Neural cell (in vitro differentiated cells): ENCODE measurements around the gene MPDZ. TPM values are rescaled to one million over a fixed set of nuclear protein-coding genes. Genes with fewer than 3 reads are reported as not detected.

ENCODE experiments used
- H2AFZ ChIP-seq: fragments of 200-600, 300-800 bp; sonication (generic), shearing (Covaris generic); 2 replicates; pipeline ENCODE4 v1.6.0; 2014; ENCODE audit warnings: low read depth, mild to moderate bottlenecking, antibody characterized with exemption, low read length, moderate library complexity
- H3F3A ChIP-seq: fragments of 200-600 bp; shearing (Covaris generic); 2 replicates; pipeline ENCODE4 v1.6.1; 2016; ENCODE audit warnings: mild to moderate bottlenecking, moderate library complexity, mixed read lengths, antibody characterized with exemption, low read length; ENCODE audit not compliant: insufficient read depth, poor library complexity, severe bottlenecking
- H3K27ac ChIP-seq: fragments of 200-600, 300-800 bp; sonication (generic), shearing (Covaris generic); 2 replicates; pipeline ENCODE4 v1.5.1; 2014; ENCODE audit warnings: mild to moderate bottlenecking, low read length, moderate library complexity
- H3K27me3 ChIP-seq: fragments of 300-800, 200-600 bp; sonication (generic), shearing (Covaris generic); 2 replicates; pipeline ENCODE4 v1.6.0; 2014; ENCODE audit warnings: mild to moderate bottlenecking, low read depth, low read length, moderate library complexity; ENCODE audit not compliant: insufficient read depth
- H3K36me3 ChIP-seq: fragments of 300-800, 200-600 bp; sonication (generic), shearing (Covaris generic); 2 replicates; pipeline ENCODE4 v1.5.1; 2014; ENCODE audit warnings: mild to moderate bottlenecking, antibody characterized with exemption, low read length, moderate library complexity; ENCODE audit not compliant: insufficient read depth
- H3K4me2 ChIP-seq: fragments of 300-800, 200-600 bp; sonication (generic), shearing (Covaris generic); 2 replicates; pipeline ENCODE4 v1.6.0; 2014; ENCODE audit warnings: mild to moderate bottlenecking, low read length
- H3K4me3 ChIP-seq: fragments of 300-800, 200-600 bp; sonication (generic), shearing (Covaris generic); 2 replicates; pipeline ENCODE4 v1.5.1; 2014; ENCODE audit warnings: mild to moderate bottlenecking, low read length, moderate library complexity
- H3K79me2 ChIP-seq: fragments of 200-600 bp; shearing (Covaris generic); replicated peaks from 2 replicates; pipeline ENCODE4 v1.6.0; 2014; ENCODE audit warnings: mild to moderate bottlenecking, low read length, moderate library complexity; ENCODE audit not compliant: insufficient read depth
- H3K9ac ChIP-seq: fragments of 300-800, 200-600 bp; sonication (generic), shearing (Covaris generic); 2 replicates; pipeline ENCODE4 v1.6.1; 2016; ENCODE audit warnings: mild to moderate bottlenecking, low read length, mixed read lengths
- H3K9me2 ChIP-seq: fragments of 200-600 bp; shearing (Covaris generic); 2 replicates; pipeline ENCODE4 v1.6.1; 2016; ENCODE audit warnings: mild to moderate bottlenecking, low read length, mixed read lengths; ENCODE audit not compliant: insufficient read depth
- H3K9me3 ChIP-seq: fragments of 200-600, 300-800 bp; sonication (generic), shearing (Covaris generic); 2 replicates; pipeline ENCODE4 v1.6.1; 2016; ENCODE audit warnings: mild to moderate bottlenecking, mixed run types, low read length, moderate library complexity, mixed read lengths
- H4K20me1 ChIP-seq: fragments of 200-600 bp; shearing (Covaris generic); 2 replicates; pipeline ENCODE4 v1.6.1; 2016; ENCODE audit warnings: mild to moderate bottlenecking, mixed run types; ENCODE audit not compliant: insufficient read depth
- EZH2 ChIP-seq: fragments of 200-600, 300-800 bp; shearing (Covaris generic), sonication (generic); IDR thresholded peaks from 2 replicates; pipeline ENCODE4 v1.6.1; 2014; ENCODE audit warnings: antibody characterized with exemption, low read length, borderline replicate concordance, mild to moderate bottlenecking; ENCODE audit not compliant: insufficient read depth, poor library complexity, severe bottlenecking
- MXI1 ChIP-seq: fragments of 450-650 bp; conservative IDR thresholded peaks from 2 replicates; pipeline ENCODE4 v1.6.1; 2014; ENCODE audit warnings: antibody characterized with exemption, mild to moderate bottlenecking; ENCODE audit not compliant: poor library complexity, severe bottlenecking
- POLR2AphosphoS5 ChIP-seq: IDR thresholded peaks from 2 replicates; pipeline ENCODE4 v1.6.1; 2012
- RAD21 ChIP-seq: fragments of 450-650 bp; conservative IDR thresholded peaks from 2 replicates; pipeline ENCODE4 v1.6.1; 2014; ENCODE audit warnings: antibody characterized with exemption, mild to moderate bottlenecking, moderate library complexity
- SMC3 ChIP-seq: fragments of 450-650 bp; conservative IDR thresholded peaks from 2 replicates; pipeline ENCODE4 v1.6.1; 2014; ENCODE audit warnings: antibody characterized with exemption, mild to moderate bottlenecking, moderate library complexity; ENCODE audit not compliant: poor library complexity
- TAF1 ChIP-seq: IDR thresholded peaks from 2 replicates; pipeline ENCODE4 v1.6.1; 2012; ENCODE audit warnings: low read depth
- polyA plus RNA-seq: library from polyadenylated mRNA; depleted of rRNA; stranded (reverse); fragments of >200 nt; gene quantifications from 2 replicates; pipeline ENCODE4 v1.2.3, GENCODE V29; 2014
- TF ChIP-seq, protein P1 (sequence below): fragments of 450-650 bp; IDR thresholded peaks from 2 replicates; pipeline ENCODE4 v1.5.1; 2014; ENCODE audit warnings: antibody characterized with exemption, mild to moderate bottlenecking, moderate library complexity; ENCODE audit not compliant: poor library complexity, severe bottlenecking
- TF ChIP-seq, protein P2 (sequence below): IDR thresholded peaks from 2 replicates; pipeline ENCODE4 v1.6.1; 2012; ENCODE audit warnings: borderline replicate concordance

Gene MPDZ
- polyA plus RNA-seq, 1 donor from 2014 or later = 13.1 TPM

DNA sequence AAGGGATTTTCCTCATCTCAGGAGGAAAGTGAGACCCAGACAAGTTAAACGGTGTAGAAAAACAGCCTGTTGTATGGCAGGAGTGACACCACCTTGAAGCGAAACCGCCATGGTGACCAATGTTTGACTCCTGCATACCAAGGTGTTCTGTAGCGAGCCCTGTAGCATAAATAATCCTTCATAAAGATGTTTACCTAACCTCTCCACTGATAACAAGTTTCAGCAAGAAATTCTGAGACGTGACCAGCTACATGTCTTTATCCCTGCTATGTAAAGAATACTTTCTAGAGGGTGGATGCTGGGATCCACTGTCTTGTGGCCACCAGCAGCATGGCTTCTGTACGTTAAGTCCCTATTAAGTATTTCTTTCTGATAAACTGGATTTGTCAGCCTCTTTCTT lies 148.1 kb downstream of the MPDZ start:
- Histone ChIP-seq H3K79me2 (no peaks in the 10 kb centered on the region), H3F3A (no peaks in the 10 kb centered on the region), H3K4me3 (no peak overlapping the region), H3K9me3 (no peaks in the 10 kb centered on the region), H3K9ac (no peak overlapping the region), H3K36me3 (peaks cover 3% of the 10 kb centered on the region), H3K4me2 (no peak overlapping the region), H2AFZ (no peak overlapping the region), H3K27me3 (no peaks in the 10 kb centered on the region), H4K20me1 (no peaks in the 10 kb centered on the region), H3K27ac (no peak overlapping the region), H3K9me2 (no peaks in the 10 kb centered on the region)
- TF ChIP-seq MXI1 = no peak
- TF ChIP-seq, protein P1, sequence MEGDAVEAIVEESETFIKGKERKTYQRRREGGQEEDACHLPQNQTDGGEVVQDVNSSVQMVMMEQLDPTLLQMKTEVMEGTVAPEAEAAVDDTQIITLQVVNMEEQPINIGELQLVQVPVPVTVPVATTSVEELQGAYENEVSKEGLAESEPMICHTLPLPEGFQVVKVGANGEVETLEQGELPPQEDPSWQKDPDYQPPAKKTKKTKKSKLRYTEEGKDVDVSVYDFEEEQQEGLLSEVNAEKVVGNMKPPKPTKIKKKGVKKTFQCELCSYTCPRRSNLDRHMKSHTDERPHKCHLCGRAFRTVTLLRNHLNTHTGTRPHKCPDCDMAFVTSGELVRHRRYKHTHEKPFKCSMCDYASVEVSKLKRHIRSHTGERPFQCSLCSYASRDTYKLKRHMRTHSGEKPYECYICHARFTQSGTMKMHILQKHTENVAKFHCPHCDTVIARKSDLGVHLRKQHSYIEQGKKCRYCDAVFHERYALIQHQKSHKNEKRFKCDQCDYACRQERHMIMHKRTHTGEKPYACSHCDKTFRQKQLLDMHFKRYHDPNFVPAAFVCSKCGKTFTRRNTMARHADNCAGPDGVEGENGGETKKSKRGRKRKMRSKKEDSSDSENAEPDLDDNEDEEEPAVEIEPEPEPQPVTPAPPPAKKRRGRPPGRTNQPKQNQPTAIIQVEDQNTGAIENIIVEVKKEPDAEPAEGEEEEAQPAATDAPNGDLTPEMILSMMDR = no peak

DNA sequence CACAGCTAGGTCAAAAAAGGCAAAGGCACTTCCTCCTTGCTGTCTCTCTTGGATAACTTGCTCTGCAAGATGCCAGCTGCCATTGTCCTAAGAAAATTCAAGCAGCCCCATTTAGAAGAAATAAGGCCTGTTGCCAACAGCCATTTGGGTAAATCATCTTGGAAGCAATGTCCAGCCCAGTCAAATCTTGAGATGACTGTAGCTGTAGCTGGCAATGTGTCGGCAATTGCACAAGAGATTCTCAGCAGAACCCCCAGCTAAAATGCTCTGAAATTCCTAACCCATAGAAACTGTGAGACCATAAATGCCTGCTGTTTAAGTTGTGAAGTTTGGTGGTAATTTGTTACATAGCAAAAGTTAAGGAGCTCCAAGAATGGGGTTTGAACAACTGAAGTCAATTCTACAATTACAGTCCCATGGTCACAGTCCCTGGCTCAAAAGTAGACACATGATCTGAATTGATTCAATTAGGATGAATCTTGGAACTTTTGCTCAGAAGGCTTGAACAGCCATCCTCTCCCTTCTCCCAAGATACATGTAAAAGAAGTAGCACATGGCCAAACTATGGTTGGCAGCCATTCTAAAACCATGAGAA lies 151.1 kb downstream of the MPDZ start:
- Histone ChIP-seq H3K27me3 (no peaks in the 10 kb centered on the region), H3K9me2 (no peaks in the 10 kb centered on the region), H3K4me2 (no peak overlapping the region), H3K9me3 (no peaks in the 10 kb centered on the region), H4K20me1 (no peaks in the 10 kb centered on the region), H3K36me3 (no peaks in the 10 kb centered on the region), H3K9ac (no peak overlapping the region), H3K79me2 (no peaks in the 10 kb centered on the region), H3K4me3 (no peak overlapping the region), H3F3A (no peaks in the 10 kb centered on the region), H3K27ac (no peak overlapping the region), H2AFZ (no peak overlapping the region)
- no peak for TF ChIP-seq TAF1
- TF ChIP-seq, protein P2, sequence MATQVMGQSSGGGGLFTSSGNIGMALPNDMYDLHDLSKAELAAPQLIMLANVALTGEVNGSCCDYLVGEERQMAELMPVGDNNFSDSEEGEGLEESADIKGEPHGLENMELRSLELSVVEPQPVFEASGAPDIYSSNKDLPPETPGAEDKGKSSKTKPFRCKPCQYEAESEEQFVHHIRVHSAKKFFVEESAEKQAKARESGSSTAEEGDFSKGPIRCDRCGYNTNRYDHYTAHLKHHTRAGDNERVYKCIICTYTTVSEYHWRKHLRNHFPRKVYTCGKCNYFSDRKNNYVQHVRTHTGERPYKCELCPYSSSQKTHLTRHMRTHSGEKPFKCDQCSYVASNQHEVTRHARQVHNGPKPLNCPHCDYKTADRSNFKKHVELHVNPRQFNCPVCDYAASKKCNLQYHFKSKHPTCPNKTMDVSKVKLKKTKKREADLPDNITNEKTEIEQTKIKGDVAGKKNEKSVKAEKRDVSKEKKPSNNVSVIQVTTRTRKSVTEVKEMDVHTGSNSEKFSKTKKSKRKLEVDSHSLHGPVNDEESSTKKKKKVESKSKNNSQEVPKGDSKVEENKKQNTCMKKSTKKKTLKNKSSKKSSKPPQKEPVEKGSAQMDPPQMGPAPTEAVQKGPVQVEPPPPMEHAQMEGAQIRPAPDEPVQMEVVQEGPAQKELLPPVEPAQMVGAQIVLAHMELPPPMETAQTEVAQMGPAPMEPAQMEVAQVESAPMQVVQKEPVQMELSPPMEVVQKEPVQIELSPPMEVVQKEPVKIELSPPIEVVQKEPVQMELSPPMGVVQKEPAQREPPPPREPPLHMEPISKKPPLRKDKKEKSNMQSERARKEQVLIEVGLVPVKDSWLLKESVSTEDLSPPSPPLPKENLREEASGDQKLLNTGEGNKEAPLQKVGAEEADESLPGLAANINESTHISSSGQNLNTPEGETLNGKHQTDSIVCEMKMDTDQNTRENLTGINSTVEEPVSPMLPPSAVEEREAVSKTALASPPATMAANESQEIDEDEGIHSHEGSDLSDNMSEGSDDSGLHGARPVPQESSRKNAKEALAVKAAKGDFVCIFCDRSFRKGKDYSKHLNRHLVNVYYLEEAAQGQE = no peak
- TF ChIP-seq RAD21 = no peak
- no peak for TF ChIP-seq POLR2AphosphoS5

DNA sequence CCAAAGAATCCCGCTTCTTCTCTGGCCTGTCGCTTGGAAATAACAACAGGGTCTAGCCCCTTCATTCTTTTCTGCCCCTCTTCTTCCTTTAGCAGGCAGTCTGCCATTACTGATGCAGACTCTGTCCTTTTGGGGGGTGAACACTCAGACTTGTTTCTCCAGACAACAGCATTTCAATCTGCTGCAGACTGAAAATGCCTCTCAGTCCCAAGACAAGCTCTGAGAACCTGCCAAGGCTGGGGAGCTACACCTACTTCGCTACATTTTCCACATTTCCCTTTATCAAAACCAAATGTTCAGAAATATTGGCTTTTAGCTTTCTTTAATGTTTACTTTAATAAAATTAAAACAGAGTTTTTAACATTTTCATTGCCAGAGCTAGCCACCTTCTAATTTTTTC lies 152.4 kb downstream of the MPDZ start:
- Histone ChIP-seq H3K4me2 (no peak overlapping the region), H3K9ac (no peak overlapping the region), H2AFZ (no peak overlapping the region), H3K27ac (no peak overlapping the region), H3K79me2 (no peaks in the 10 kb centered on the region), H4K20me1 (no peaks in the 10 kb centered on the region), H3K27me3 (no peaks in the 10 kb centered on the region), H3K4me3 (no peak overlapping the region), H3K9me3 (no peaks in the 10 kb centered on the region), H3F3A (no peaks in the 10 kb centered on the region), H3K36me3 (no peaks in the 10 kb centered on the region), H3K9me2 (no peaks in the 10 kb centered on the region)
- no peak for TF ChIP-seq EZH2
- TF ChIP-seq SMC3 = no peak
- no peak for TF ChIP-seq TAF1
- no peak for TF ChIP-seq MXI1
- TF ChIP-seq, protein P2 = no peak
